HG02973 (cell line): ENCODE measurements around the gene IRF4.

Experiments
- ATAC-seq: cut with Tn5 transposase; IDR thresholded peaks from one replicate; pipeline ENCODE4 v1.9.1; 2021; ENCODE audit warnings: moderate library complexity; ENCODE audit not compliant: unreplicated experiment

The IRF4 gene

GRCh38 chr6:453152-453551 is 61.6 kb downstream of the IRF4 start:
- no peak for ATAC-seq

GRCh38 chr6:454148-454991 is 62.8 kb downstream of the IRF4 start:
- ATAC-seq = no peak

GRCh38 chr6:455006-455585 is 63.5 kb downstream of the IRF4 start:
- ATAC-seq = no peak

- ATAC-seq = no peak
Measured at GRCh38 chr6:455835-456234, 64.3 kb downstream of the IRF4 start.

- no peak for ATAC-seq
Measured at GRCh38 chr6:456358-456867, 64.9 kb downstream of the IRF4 start.

GRCh38 chr6:456887-457286 is 65.3 kb downstream of the IRF4 start:
- ATAC-seq = no peak
